GM12801 (cell line): ENCODE results near the gene UNC13B.

Experiments used
- TF ChIP-seq, protein P1 (sequence below): IDR thresholded peaks from one replicate; pipeline ENCODE4 v1.5.1; 2011; ENCODE audit warnings: control low read depth; ENCODE audit not compliant: insufficient read length; ENCODE audit errors: extremely low read depth

UNC13B gene

DNA sequence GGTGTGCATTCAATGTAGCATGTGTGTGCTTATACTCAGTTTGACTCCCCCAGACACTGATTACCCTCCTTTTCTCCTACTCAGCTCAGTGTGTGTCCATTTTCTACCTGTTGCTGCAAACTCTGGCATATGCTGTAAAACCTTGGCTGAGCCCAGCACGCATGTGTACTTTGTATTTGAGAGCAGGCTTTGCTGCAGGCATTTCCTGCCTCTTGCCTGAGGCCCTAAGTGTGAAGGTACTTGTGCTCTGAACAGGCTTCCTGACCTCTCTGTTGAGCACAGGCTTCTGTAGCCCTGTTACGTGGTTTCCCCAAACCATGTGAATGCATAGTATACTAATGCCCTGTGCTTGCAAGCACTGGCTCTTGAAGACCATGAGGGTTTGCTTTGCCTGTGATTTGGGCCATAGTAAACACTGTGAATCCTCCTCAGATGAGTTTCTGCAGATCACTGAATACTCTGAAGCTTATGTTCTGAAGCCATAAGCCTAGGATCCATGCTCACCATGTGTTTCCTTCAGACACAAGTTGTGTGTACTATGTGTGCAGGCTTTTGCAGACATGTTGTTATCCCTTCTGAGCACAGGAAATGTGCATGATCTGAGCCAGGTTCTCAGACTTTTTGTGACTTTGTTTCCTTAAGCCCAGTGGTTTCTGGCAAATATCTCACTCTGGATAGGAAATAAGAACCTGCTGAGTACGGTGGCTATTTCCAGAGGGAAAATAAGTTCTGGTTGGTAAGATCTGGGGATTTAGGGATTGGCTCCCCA is 203.2 kb downstream of the UNC13B start:
- TF ChIP-seq, protein P1, sequence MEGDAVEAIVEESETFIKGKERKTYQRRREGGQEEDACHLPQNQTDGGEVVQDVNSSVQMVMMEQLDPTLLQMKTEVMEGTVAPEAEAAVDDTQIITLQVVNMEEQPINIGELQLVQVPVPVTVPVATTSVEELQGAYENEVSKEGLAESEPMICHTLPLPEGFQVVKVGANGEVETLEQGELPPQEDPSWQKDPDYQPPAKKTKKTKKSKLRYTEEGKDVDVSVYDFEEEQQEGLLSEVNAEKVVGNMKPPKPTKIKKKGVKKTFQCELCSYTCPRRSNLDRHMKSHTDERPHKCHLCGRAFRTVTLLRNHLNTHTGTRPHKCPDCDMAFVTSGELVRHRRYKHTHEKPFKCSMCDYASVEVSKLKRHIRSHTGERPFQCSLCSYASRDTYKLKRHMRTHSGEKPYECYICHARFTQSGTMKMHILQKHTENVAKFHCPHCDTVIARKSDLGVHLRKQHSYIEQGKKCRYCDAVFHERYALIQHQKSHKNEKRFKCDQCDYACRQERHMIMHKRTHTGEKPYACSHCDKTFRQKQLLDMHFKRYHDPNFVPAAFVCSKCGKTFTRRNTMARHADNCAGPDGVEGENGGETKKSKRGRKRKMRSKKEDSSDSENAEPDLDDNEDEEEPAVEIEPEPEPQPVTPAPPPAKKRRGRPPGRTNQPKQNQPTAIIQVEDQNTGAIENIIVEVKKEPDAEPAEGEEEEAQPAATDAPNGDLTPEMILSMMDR = no peak

DNA sequence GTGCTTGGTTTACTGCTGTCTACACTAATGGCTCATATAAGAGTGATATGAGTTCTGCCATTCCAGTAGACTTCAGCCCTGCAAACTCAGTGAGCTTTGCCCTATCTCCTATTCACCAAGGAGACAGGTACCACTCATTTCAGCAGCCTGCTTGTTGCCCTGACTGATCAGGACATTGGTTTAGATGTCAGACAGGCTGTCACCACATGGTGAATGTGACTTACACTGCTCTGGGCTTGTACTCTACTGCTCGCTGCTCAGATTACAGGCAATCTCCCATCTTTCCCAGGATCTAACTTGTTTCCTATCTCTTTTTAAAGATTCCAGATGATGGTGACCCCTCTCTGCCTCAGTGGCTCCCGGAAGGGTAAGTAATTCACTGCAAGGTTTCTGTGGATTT is 204.8 kb downstream of the UNC13B start:
- TF ChIP-seq, protein P1 = no peak

DNA sequence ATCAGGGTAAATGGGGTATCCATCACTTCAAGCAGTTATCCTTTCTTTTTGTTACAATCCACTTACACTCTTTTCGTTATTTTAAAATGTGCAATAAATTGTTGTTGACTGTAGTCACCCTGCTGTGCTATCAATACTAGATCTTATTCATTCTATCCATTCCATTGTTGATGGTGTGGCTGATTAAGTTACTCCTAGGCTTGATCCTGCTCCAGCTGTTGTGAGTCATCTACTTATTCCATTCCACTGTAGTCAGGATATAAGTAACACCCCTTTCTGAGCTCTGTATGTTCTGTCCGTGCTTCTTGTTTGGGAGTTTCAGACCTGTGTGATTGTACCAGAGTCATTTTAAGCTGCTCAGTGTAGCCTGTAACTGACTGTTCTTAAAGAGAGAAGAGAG is 205.6 kb downstream of the UNC13B start:
- TF ChIP-seq, protein P1 = no peak

DNA sequence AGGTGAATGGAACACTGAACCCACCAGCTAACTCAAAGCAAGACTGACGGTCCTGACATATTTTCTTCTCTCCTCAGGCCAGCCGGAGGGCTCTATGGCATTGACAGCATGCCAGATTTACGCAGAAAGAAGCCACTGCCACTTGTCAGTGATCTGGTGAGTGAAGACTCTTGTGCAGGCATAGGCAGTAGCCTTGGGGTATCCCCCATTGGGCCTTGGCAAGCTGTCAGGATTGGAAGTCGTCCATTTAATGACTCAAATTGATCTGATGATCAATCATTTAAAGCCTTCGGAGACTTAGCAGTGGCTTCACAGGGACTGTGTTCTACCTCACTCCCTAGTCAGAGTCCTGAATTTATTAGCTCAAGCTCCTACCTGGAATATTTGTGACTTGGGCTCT is 208.4 kb downstream of the UNC13B start:
- TF ChIP-seq, protein P1 = no peak

DNA sequence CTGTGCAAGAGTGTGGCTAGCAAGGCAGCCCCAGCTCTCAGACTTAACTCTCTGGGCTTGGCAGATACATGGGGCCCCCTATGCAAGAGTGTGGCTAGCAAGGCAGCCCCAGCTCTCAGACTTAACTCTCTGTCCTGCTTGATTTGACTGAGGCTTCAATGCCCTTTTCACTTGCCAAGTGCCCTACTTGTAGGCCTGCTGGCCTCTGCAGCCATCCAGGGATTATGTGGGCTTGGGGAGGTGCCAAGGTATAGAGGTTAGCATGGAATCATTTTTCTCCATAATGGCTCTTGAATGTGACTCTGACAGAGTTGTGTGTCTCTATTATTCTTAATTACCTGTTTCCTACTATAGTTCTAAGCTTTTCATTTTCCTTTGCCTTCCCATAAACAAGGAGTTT is 212.6 kb downstream of the UNC13B start:
- TF ChIP-seq, protein P1 = no peak

DNA sequence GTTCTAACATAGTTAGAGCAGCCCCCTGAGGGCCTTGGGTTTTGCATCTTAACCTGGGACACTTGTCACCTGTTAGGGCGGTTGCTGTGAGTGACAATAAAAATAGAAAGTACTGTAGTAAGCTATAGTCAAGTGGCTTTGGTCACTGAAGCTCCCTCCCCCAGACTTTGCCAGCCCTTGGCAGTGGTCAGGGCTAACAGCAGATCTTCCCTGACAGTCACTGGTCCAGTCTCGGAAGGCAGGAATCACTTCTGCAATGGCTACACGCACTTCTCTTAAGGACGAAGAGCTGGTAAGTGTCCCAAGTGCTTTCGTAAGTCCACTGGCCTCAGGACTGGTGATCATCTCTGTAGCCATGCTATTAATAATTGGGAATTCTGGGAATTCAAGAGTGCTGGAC is 213.1 kb downstream of the UNC13B start:
- TF ChIP-seq, protein P1 = no peak

DNA sequence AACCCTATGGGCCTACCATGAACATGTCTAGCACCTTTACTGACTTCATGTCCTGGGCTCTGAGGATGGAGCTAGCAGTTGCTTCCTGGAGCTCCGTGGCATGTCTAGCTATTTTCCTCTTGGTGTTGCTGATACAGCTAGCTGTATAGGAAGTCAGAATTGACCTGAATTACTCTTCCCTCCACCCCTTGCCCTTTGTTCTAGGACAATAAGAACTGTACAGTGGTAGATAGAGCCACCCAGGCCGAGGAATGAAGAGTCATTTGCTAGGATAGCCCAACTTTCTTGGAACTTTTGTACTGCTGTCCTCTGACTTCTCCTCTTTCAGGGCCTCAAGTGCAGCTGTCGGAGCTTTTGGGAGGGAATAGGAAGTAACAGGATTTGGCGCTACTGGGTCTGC is 218.2 kb downstream of the UNC13B start:
- TF ChIP-seq, protein P1 = no peak
